A549 (cell line): Measurements from ENCODE around the gene MAD1L1. TPM values are rescaled to one million over a fixed set of nuclear protein-coding genes. Genes with fewer than 3 reads are reported as not detected.

Experiments
- ATAC-seq, 2 experiments: fragments of 200-7000 bp in 1 of 2; fragments of >200 bp in 1 of 2; cut with Nextera tagmentation in 1 of 2; cut with Tn5 transposase in 1 of 2; 3 replicates each; pipeline versions ENCODE4 v1.8.0 to v1.9.1; 2018 to 2020; ENCODE audit warnings: mild to moderate bottlenecking in 1 of 2, moderate library complexity in 1 of 2
- CTCF ChIA-PET: fragments of 300-600 bp; sonication (Branson Sonifier 250); formaldehyde crosslinking; extraction: SDS; loops from one replicate; lab custom pipeline; 2021; ENCODE audit warnings: antibody characterized with exemption, inconsistent platforms; lab: Yijun Ruan, JAX
- POLR2A ChIA-PET: fragments of 350-600 bp; formaldehyde crosslinking; extraction: SDS; loops from one replicate; lab custom pipeline; 2021; ENCODE audit warnings: antibody characterized with exemption, inconsistent platforms; lab: Yijun Ruan, JAX
- DNase-seq, 2 experiments: peaks; one replicate each; pipeline versions ENCODE4 v3.0.0 to v3.0.0-alpha.2; 2011 to 2016; ENCODE audit warnings: low read depth in 1 of 2, low spot score in 1 of 2
- FAIRE-seq: peaks from 2 replicates; lab custom pipeline; 2011; peaks lifted over from hg19 to GRCh38; lab: Jason Lieb, UNC
- H3K27ac ChIP-seq, 2 experiments: fragments of >200 bp; sonication (Bioruptor Twin); formaldehyde crosslinking; 3 replicates each; pipeline ENCODE4 v1.5.1; 2016 to 2017
- H3K4me1 ChIP-seq: fragments of >200 bp; sonication (Bioruptor Twin); formaldehyde crosslinking; 3 replicates; pipeline ENCODE4 v1.6.1; 2016
- H3K4me2 ChIP-seq: fragments of >200 bp; sonication (Bioruptor Twin); formaldehyde crosslinking; 3 replicates; pipeline ENCODE4 v1.6.1; 2016
- H3K4me3 ChIP-seq: fragments of >200 bp; sonication (Bioruptor Twin); formaldehyde crosslinking; 3 replicates; pipeline ENCODE4 v1.5.1; 2016
- H3K9me3 ChIP-seq: fragments of >200 bp; sonication (Bioruptor Twin); formaldehyde crosslinking; 3 replicates; pipeline ENCODE4 v1.6.1; 2016
- BCL3 ChIP-seq: fragments of >200 bp; sonication (Bioruptor Twin); formaldehyde crosslinking; IDR thresholded peaks from 3 replicates; pipeline ENCODE4 v1.6.1; 2016
- CBX8 ChIP-seq: fragments of 200-600 bp; sonication (generic); IDR thresholded peaks from 2 replicates; pipeline ENCODE4 v1.6.1; 2016
- CHD2 ChIP-seq: fragments of 150-350 bp; IDR thresholded peaks from 2 replicates; pipeline ENCODE4 v1.6.1; 2014; ENCODE audit warnings: low read length; ENCODE audit not compliant: partially characterized antibody
- CHD4 ChIP-seq: fragments of 200-600 bp; sonication (generic); IDR thresholded peaks from 2 replicates; pipeline ENCODE4 v1.6.1; 2016; ENCODE audit warnings: antibody characterized with exemption, mild to moderate bottlenecking, borderline replicate concordance
- CTCF ChIP-seq: fragments of >200 bp; sonication (Bioruptor Twin); formaldehyde crosslinking; IDR thresholded peaks from 3 replicates; pipeline ENCODE4 v1.5.1; 2016
- EHF ChIP-seq: fragments of 250-450 bp; sonication (Bioruptor Pico); IDR thresholded peaks from 2 replicates; pipeline ENCODE4 v1.5.0; 2020; ENCODE audit warnings: mild to moderate bottlenecking
- EHMT2 ChIP-seq: fragments of 200-600 bp; sonication (generic); IDR thresholded peaks from 2 replicates; pipeline ENCODE4 v1.6.1; 2016; ENCODE audit warnings: antibody characterized with exemption, low read depth, mild to moderate bottlenecking, moderate library complexity
- ELK1 ChIP-seq: fragments of 150-350 bp; IDR thresholded peaks from 2 replicates; pipeline ENCODE4 v1.6.1; 2014; ENCODE audit warnings: low read depth, mild to moderate bottlenecking, low read length
- GATA3 ChIP-seq: IDR thresholded peaks from 2 replicates; pipeline ENCODE4 v1.6.1; 2012; ENCODE audit warnings: borderline replicate concordance
- HDAC2 ChIP-seq: fragments of 200-600 bp; sonication (generic); IDR thresholded peaks from 2 replicates; pipeline ENCODE4 v1.6.1; 2016
- HES2 ChIP-seq: fragments of >200 bp; sonication (Bioruptor Twin); formaldehyde crosslinking; IDR thresholded peaks from 2 replicates; pipeline ENCODE4 v1.6.1; 2016
- HOXA7 ChIP-seq: fragments of 250-450 bp; sonication (Bioruptor Pico); IDR thresholded peaks from 2 replicates; pipeline ENCODE4 v1.5.0; 2020; ENCODE audit warnings: mild to moderate bottlenecking, moderate library complexity
- HOXB13 ChIP-seq: fragments of 250-450 bp; sonication (Bioruptor Pico); IDR thresholded peaks from 2 replicates; pipeline ENCODE4 v1.5.0; 2020; ENCODE audit warnings: low read depth, mild to moderate bottlenecking, moderate library complexity
- JUN ChIP-seq, 2 experiments: fragments of >200 bp; sonication (Bioruptor Twin); formaldehyde crosslinking; IDR thresholded peaks; 2 replicates in 1 of 2; 3 replicates in 1 of 2; pipeline ENCODE4 v1.6.1; 2016 to 2017
- NPAS2 ChIP-seq: fragments of 250-450 bp; sonication (Bioruptor Pico); IDR thresholded peaks from 2 replicates; pipeline ENCODE4 v1.8.0; 2022; ENCODE audit warnings: mild to moderate bottlenecking, moderate library complexity, borderline replicate concordance
- PHF8 ChIP-seq: fragments of 200-600 bp; sonication (generic); IDR thresholded peaks from 2 replicates; pipeline ENCODE4 v1.6.1; 2016; ENCODE audit warnings: low read depth, mild to moderate bottlenecking, antibody characterized with exemption, moderate library complexity, borderline replicate concordance
- RAD21 ChIP-seq, 2 experiments: fragments of >200 bp in 1 of 2; sonication (Bioruptor Twin) in 1 of 2; formaldehyde crosslinking in 1 of 2; IDR thresholded peaks in 1 of 2; conservative IDR thresholded peaks in 1 of 2; 2 replicates in 1 of 2; 3 replicates in 1 of 2; pipeline ENCODE4 v1.6.1; 2012 to 2018; ENCODE audit warnings: inconsistent platforms in 1 of 2
- RARB ChIP-seq: fragments of 250-450 bp; sonication (Bioruptor Pico); IDR thresholded peaks from 2 replicates; pipeline ENCODE4 v1.8.0; 2021; ENCODE audit warnings: mild to moderate bottlenecking, moderate library complexity
- RCOR1 ChIP-seq: fragments of 150-350 bp; IDR thresholded peaks from 2 replicates; pipeline ENCODE4 v1.6.1; 2014; ENCODE audit warnings: antibody characterized with exemption, low read length, low read depth
- REST ChIP-seq: fragments of 200-600 bp; sonication (generic); IDR thresholded peaks from 2 replicates; pipeline ENCODE4 v1.6.1; 2016; ENCODE audit warnings: antibody characterized with exemption, mild to moderate bottlenecking, moderate library complexity
- SREBF2 ChIP-seq: fragments of 450-650 bp; IDR thresholded peaks from 2 replicates; pipeline ENCODE4 v1.6.1; 2014; ENCODE audit warnings: mild to moderate bottlenecking, moderate library complexity
- TP53 ChIP-seq: fragments of 250-450 bp; sonication (Bioruptor Pico); IDR thresholded peaks from 2 replicates; pipeline ENCODE4 v1.5.0; 2021; ENCODE audit warnings: mild to moderate bottlenecking, moderate library complexity
- ZSCAN20 ChIP-seq: fragments of 250-450 bp; sonication (Bioruptor Pico); IDR thresholded peaks from 2 replicates; pipeline ENCODE4 v1.8.0; 2022; ENCODE audit warnings: mild to moderate bottlenecking, moderate library complexity
- WGBS: methylation state at CpG from one replicate; pipeline ENCODE4 v1.1.6; 2017; ENCODE audit errors: missing lambda C conversion rate; 5-methylcytosine and 5-hydroxymethylcytosine counted together
- polyA plus RNA-seq, 4 experiments: library from polyadenylated mRNA; depleted of rRNA in 3 of 4; stranded (reverse); fragments of >200 nt; fragmentation: RNase III in 1 of 4; extraction: RNeasy Plus Mini Kit Qiagen cat#74134 plus additional on column Dnase treatment in 1 of 4; gene quantifications; 2 replicates in 3 of 4; 3 replicates in 1 of 4; pipeline ENCODE4 v1.2.3, GENCODE V29; 2011 to 2017

The MAD1L1 gene
- polyA plus RNA-seq, 2 of the 4 experiments (the other 2 are of a cell fraction), result 13.6 to 16.6 TPM

GRCh38 chr7:1931951-1932270 is 300.8 kb downstream of the MAD1L1 start:
- no peak overlapping the region for H3K4me2 ChIP-seq
- 88% methylated on average over 9 of the region's 9 CpGs for WGBS
- no peak for FAIRE-seq
- no peak for TF ChIP-seq EHF (CRISPR knock-in tag)
- TF ChIP-seq EHMT2, result no peak
- TF ChIP-seq CHD2, result no peak
- TF ChIP-seq JUN (IDR thresholded peaks at IDR 0.05), result no peak
- no peak for TF ChIP-seq CHD4
- no peak for TF ChIP-seq NPAS2 (CRISPR knock-in tag)
- TF ChIP-seq PHF8, result no peak
- TF ChIP-seq BCL3, result no peak
- TF ChIP-seq, all 56 proteins: peak for 0
- ATAC-seq (no peak), DNase-seq (no peak)
- ChIA-PET CTCF (no interaction called here), POLR2A (no interaction called here)
- H3K9me3 ChIP-seq, result no peaks in the 10 kb centered on the region
- H3K27ac ChIP-seq, result no peak overlapping the region
- no peak overlapping the region for H3K4me3 ChIP-seq
- H3K4me1 ChIP-seq, result no peaks in the 10 kb centered on the region

- H3K27ac ChIP-seq, result no peak overlapping the region
- TF ChIP-seq RAD21 (conservative IDR thresholded peaks at IDR 0.05 in 1 of 2, IDR thresholded peaks at IDR 0.05 in 1 of 2) (no peak), RCOR1 (no peak), CHD2 (no peak), SREBF2 (no peak), RARB (CRISPR knock-in tag) (no peak), CTCF (no peak), REST (no peak), CBX8 (no peak), HES2 (no peak), ZSCAN20 (CRISPR knock-in tag) (no peak), ELK1 (no peak), TP53 (no peak), HDAC2 (no peak), HOXA7 (CRISPR knock-in tag) (no peak), BCL3 (no peak), EHF (CRISPR knock-in tag) (no peak), GATA3 (no peak), EHMT2 (no peak), HOXB13 (CRISPR knock-in tag) (no peak)
- no peak overlapping the region for H3K4me3 ChIP-seq
- POLR2A ChIA-PET, result no interaction called here
- DNase-seq, result no peak
- ATAC-seq, result no peak
- 92% methylated on average over 15 of the region's 22 CpGs for WGBS
- H3K4me2 ChIP-seq, result no peak overlapping the region
- no peaks in the 10 kb centered on the region for H3K9me3 ChIP-seq
- FAIRE-seq, result no peak
- no peaks in the 10 kb centered on the region for H3K4me1 ChIP-seq
- CTCF ChIA-PET, result no interaction called here
These were observed 301.3 kb downstream of the MAD1L1 start for GRCh38 chr7:1931256-1931950.
